RCC 7860 (cell line): ENCODE data around the gene POLD1.
"Not testable (repeated sequence)": the region's sequence is repeated elsewhere in the genome, so short reads cannot be mapped to it uniquely, and the experiment has no call there.

Source experiments
- DNase-seq: peaks from one replicate; pipeline ENCODE4 v3.0.0-alpha.2; 2015; ENCODE audit warnings: low spot score
- FAIRE-seq: peaks from 2 replicates; lab custom pipeline; 2012; peaks lifted over from hg19 to GRCh38; lab: Jason Lieb, UNC

POLD1 gene

GRCh38 chr19:50390295-50390694 is 6.1 kb downstream of the POLD1 start:
- not testable (repeated sequence) for FAIRE-seq, DNase-seq

- not testable (repeated sequence) for FAIRE-seq, DNase-seq
These were observed 6.8 kb downstream of the POLD1 start for GRCh38 chr19:50390952-50391351.

- DNase-seq (no peak), FAIRE-seq (no peak)
These were observed 8.6 kb downstream of the POLD1 start for GRCh38 chr19:50392759-50393158.

GRCh38 chr19:50393589-50393988 is 9.4 kb downstream of the POLD1 start:
- FAIRE-seq (no peak), DNase-seq (no peak)

GRCh38 chr19:50394017-50394416 is 9.9 kb downstream of the POLD1 start:
- no peak for FAIRE-seq

GRCh38 chr19:50398675-50399367 is 14.7 kb downstream of the POLD1 start:
- FAIRE-seq: no peak
- no peak for DNase-seq

More at GRCh38 chr19:50394017-50394416, 9.9 kb downstream of the POLD1 start:
- DNase-seq: no peak

GRCh38 chr19:50399368-50399745 is 15.2 kb downstream of the POLD1 start:
- no peak for DNase-seq
- no peak for FAIRE-seq

- no peak for DNase-seq
- FAIRE-seq: no peak
These were observed 17.7 kb downstream of the POLD1 start for GRCh38 chr19:50401605-50402450.

GRCh38 chr19:50402544-50403301 is 18.6 kb downstream of the POLD1 start:
- DNase-seq (no peak), FAIRE-seq (no peak)

GRCh38 chr19:50406156-50406820 is 22.1 kb downstream of the POLD1 start:
- FAIRE-seq: no peak

GRCh38 chr19:50406829-50407228 is 22.7 kb downstream of the POLD1 start:
- no peak for DNase-seq
- no peak for FAIRE-seq

More at GRCh38 chr19:50406156-50406820, 22.1 kb downstream of the POLD1 start:
- no peak for DNase-seq

- FAIRE-seq (no peak), DNase-seq (no peak)
These were observed 25.2 kb downstream of the POLD1 start for GRCh38 chr19:50409347-50409746.

- FAIRE-seq (no peak), DNase-seq (no peak)
These were observed 26.0 kb downstream of the POLD1 start for GRCh38 chr19:50410109-50410508.

GRCh38 chr19:50412419-50412818 is 28.3 kb downstream of the POLD1 start:
- DNase-seq: no peak
- FAIRE-seq: no peak

- no peak for FAIRE-seq
- no peak for DNase-seq
These were observed 28.9 kb downstream of the POLD1 start for GRCh38 chr19:50413096-50413495.

GRCh38 chr19:50413531-50413930 is 29.4 kb downstream of the POLD1 start:
- DNase-seq (no peak), FAIRE-seq (no peak)

- DNase-seq: no peak
- no peak for FAIRE-seq
These were observed 30.9 kb downstream of the POLD1 start for GRCh38 chr19:50414864-50415660.

GRCh38 chr19:50415661-50416033 is 31.5 kb downstream of the POLD1 start:
- no peak for FAIRE-seq
- no peak for DNase-seq

GRCh38 chr19:50416034-50416977 is 32.2 kb downstream of the POLD1 start:
- DNase-seq (no peak), FAIRE-seq (no peak)
